Naive B cell (primary cell): Measurements from ENCODE around the gene PRDM15. TPM values are rescaled to one million over a fixed set of nuclear protein-coding genes. Genes with fewer than 3 reads are reported as not detected.

Experiments used
- ATAC-seq, 2 donors: fragments of 150-1000 bp; cut with Tn5 transposase; 2 replicates each; pipeline ENCODE4 v1.10.0; 2021; ENCODE audit warnings: low read depth in 2 of 2, mild to moderate bottlenecking in 2 of 2, moderate library complexity in 2 of 2
- DNase-seq: peaks from one replicate; pipeline ENCODE4 v3.0.0; 2022
- H3K27ac Mint-ChIP-seq, 6 donors: one replicate each; pipeline ENCODE4 v1.8.0; 2020 to 2022; ENCODE audit warnings: mild to moderate bottlenecking in 6 of 6, mixed read lengths in 6 of 6, moderate library complexity in 5 of 6, inconsistent platforms in 2 of 6
- H3K27me3 Mint-ChIP-seq, 3 donors: one replicate each; pipeline ENCODE4 v1.8.0; 2021 to 2022; ENCODE audit warnings: mixed read lengths in 3 of 3, mild to moderate bottlenecking in 1 of 3
- H3K36me3 Mint-ChIP-seq, 2 donors: one replicate each; pipeline ENCODE4 v1.8.0; 2020 to 2022; ENCODE audit warnings: mixed read lengths in 2 of 2, inconsistent platforms in 1 of 2, mild to moderate bottlenecking in 1 of 2
- H3K4me1 Mint-ChIP-seq, 3 donors: one replicate each; pipeline ENCODE4 v1.8.0; 2020 to 2022; ENCODE audit warnings: mixed read lengths in 3 of 3, inconsistent platforms in 1 of 3, mild to moderate bottlenecking in 1 of 3, moderate library complexity in 1 of 3
- H3K4me3 Mint-ChIP-seq, 8 donors: one replicate each; pipeline ENCODE4 v1.8.0; 2020 to 2022; ENCODE audit warnings: mild to moderate bottlenecking in 8 of 8, mixed read lengths in 8 of 8, moderate library complexity in 8 of 8, inconsistent platforms in 2 of 8
- H3K9me3 Mint-ChIP-seq, 7 donors: one replicate each; pipeline ENCODE4 v1.8.0; 2020 to 2022; ENCODE audit warnings: mixed read lengths in 7 of 7, mild to moderate bottlenecking in 5 of 7, inconsistent platforms in 2 of 7, moderate library complexity in 1 of 7
- polyA plus RNA-seq, 6 donors: library from polyadenylated mRNA; unstranded; fragments of 300-500 nt; fragmentation: Illumina TruSeq; gene quantifications; one replicate each; pipeline ENCODE4 v1.2.3, GENCODE V29; 2021; ENCODE audit warnings: low read depth in 6 of 6

PRDM15 gene
- polyA plus RNA-seq, 6 donors from 2014 or later: 0.91 to 3.7 (median 1.4) TPM; not detected in 1

- Mint-ChIP-seq H3K9me3 (no peaks in the 10 kb centered on the region), H3K4me3 (no peak overlapping the region), H3K4me1 (peaks cover 0 to 6% (median 0%) of the 10 kb centered on the region in 3 donors), H3K27ac (no peak overlapping the region), H3K36me3 (peaks cover 18 to 26% of the 10 kb centered on the region in 2 donors), H3K27me3 (no peaks in the 10 kb centered on the region)
- DNase-seq (no peak), ATAC-seq (no peak)
Observed at GRCh38 chr21:41902946-41903345, 23.8 kb upstream of the PRDM15 start.

GRCh38 chr21:41901782-41902181, 22.6 kb upstream of the PRDM15 start:
- Mint-ChIP-seq H3K27ac (no peak overlapping the region), H3K27me3 (no peaks in the 10 kb centered on the region), H3K9me3 (no peaks in the 10 kb centered on the region), H3K4me1 (peaks cover 0 to 6% (median 0%) of the 10 kb centered on the region in 3 donors), H3K4me3 (no peak overlapping the region), H3K36me3 (peaks cover 18 to 26% of the 10 kb centered on the region in 2 donors)
- ATAC-seq (no peak), DNase-seq (no peak)

- H3K4me1 Mint-ChIP-seq: peaks cover 2 to 7% (median 3%) of the 10 kb centered on the region in 3 donors
- no peak for ATAC-seq
- no peaks in the 10 kb centered on the region for H3K27me3 Mint-ChIP-seq
- no peak overlapping the region for H3K27ac Mint-ChIP-seq
- no peaks in the 10 kb centered on the region for H3K9me3 Mint-ChIP-seq
- no peak overlapping the region for H3K4me3 Mint-ChIP-seq
- peaks cover 15 to 25% of the 10 kb centered on the region in 2 donors for H3K36me3 Mint-ChIP-seq
- DNase-seq: no peak
Observed at GRCh38 chr21:41901099-41901498, 22.0 kb upstream of the PRDM15 start.

GRCh38 chr21:41900401-41900800, 21.3 kb upstream of the PRDM15 start:
- H3K27me3 Mint-ChIP-seq: no peaks in the 10 kb centered on the region
- H3K4me3 Mint-ChIP-seq: no peak overlapping the region
- peaks cover 11 to 18% of the 10 kb centered on the region in 2 donors for H3K36me3 Mint-ChIP-seq
- H3K27ac Mint-ChIP-seq: no peak overlapping the region
- no peak for ATAC-seq
- peaks cover 9 to 13% (median 10%) of the 10 kb centered on the region in 3 donors for H3K4me1 Mint-ChIP-seq
- H3K9me3 Mint-ChIP-seq: no peaks in the 10 kb centered on the region
- no peak for DNase-seq

- ATAC-seq: no peak
- peak overlapping the region in 2 of 6 donors; percentile 11 to 68 for H3K27ac Mint-ChIP-seq
- H3K4me3 Mint-ChIP-seq: no peak overlapping the region
- DNase-seq: no peak
- H3K27me3 Mint-ChIP-seq: no peaks in the 10 kb centered on the region
- H3K9me3 Mint-ChIP-seq: no peaks in the 10 kb centered on the region
- peaks cover 13 to 14% (median 13%) of the 10 kb centered on the region in 3 donors for H3K4me1 Mint-ChIP-seq
- H3K36me3 Mint-ChIP-seq: peaks cover 11 to 14% of the 10 kb centered on the region in 2 donors
Observed at GRCh38 chr21:41899426-41900202, 20.5 kb upstream of the PRDM15 start.

- DNase-seq: no peak
- H3K27ac Mint-ChIP-seq: peak overlapping the region in 1 of 6 donors; percentile 65
- H3K4me1 Mint-ChIP-seq: peaks cover 13 to 14% (median 13%) of the 10 kb centered on the region in 3 donors
- ATAC-seq: no peak
- H3K4me3 Mint-ChIP-seq: no peak overlapping the region
- no peaks in the 10 kb centered on the region for H3K9me3 Mint-ChIP-seq
- H3K36me3 Mint-ChIP-seq: peaks cover 11 to 14% of the 10 kb centered on the region in 2 donors
- H3K27me3 Mint-ChIP-seq: no peaks in the 10 kb centered on the region
Observed at GRCh38 chr21:41898998-41899397, 19.9 kb upstream of the PRDM15 start.

- Mint-ChIP-seq H3K36me3 (peaks cover 11 to 14% of the 10 kb centered on the region in 2 donors), H3K27me3 (no peaks in the 10 kb centered on the region), H3K9me3 (no peaks in the 10 kb centered on the region), H3K27ac (no peak overlapping the region), H3K4me1 (peaks cover 13 to 21% (median 13%) of the 10 kb centered on the region in 3 donors), H3K4me3 (no peak overlapping the region)
- DNase-seq (no peak), ATAC-seq (no peak)
Observed at GRCh38 chr21:41897700-41898099, 18.6 kb upstream of the PRDM15 start.

GRCh38 chr21:41897047-41897669, 18.0 kb upstream of the PRDM15 start:
- peak overlapping the region in 2 of 6 donors; percentile 63 to 79 for H3K27ac Mint-ChIP-seq
- H3K4me1 Mint-ChIP-seq: peaks cover 13 to 21% (median 13%) of the 10 kb centered on the region in 3 donors
- no peak for ATAC-seq
- no peaks in the 10 kb centered on the region for H3K27me3 Mint-ChIP-seq
- H3K36me3 Mint-ChIP-seq: peaks cover 11% of the 10 kb centered on the region in 2 donors
- H3K4me3 Mint-ChIP-seq: no peak overlapping the region
- no peaks in the 10 kb centered on the region for H3K9me3 Mint-ChIP-seq
- DNase-seq: no peak

- Mint-ChIP-seq H3K4me3 (peak overlapping the region in 4 of 8 donors; percentile 0 to 36 (median 25)), H3K27me3 (no peaks in the 10 kb centered on the region), H3K4me1 (peaks cover 13 to 21% (median 13%) of the 10 kb centered on the region in 3 donors), H3K27ac (peak overlapping the region in 5 of 6 donors; percentile 5 to 93 (median 66)), H3K36me3 (peaks cover under 1 to 10% of the 10 kb centered on the region in 2 donors), H3K9me3 (no peaks in the 10 kb centered on the region)
- peak; percentile 41 for DNase-seq
- peak; percentile 96 to 99 for ATAC-seq
Observed at GRCh38 chr21:41895643-41896493, 16.7 kb upstream of the PRDM15 start.

GRCh38 chr21:41894922-41895557, 15.9 kb upstream of the PRDM15 start:
- ATAC-seq: no peak
- Mint-ChIP-seq H3K4me1 (peaks cover 13 to 21% (median 13%) of the 10 kb centered on the region in 3 donors), H3K4me3 (peak overlapping the region in 1 of 8 donors; percentile 3), H3K9me3 (no peaks in the 10 kb centered on the region), H3K27ac (peak overlapping the region in 2 of 6 donors; percentile 5 to 30), H3K27me3 (no peaks in the 10 kb centered on the region), H3K36me3 (peaks cover 0 to 6% of the 10 kb centered on the region in 2 donors)
- DNase-seq: no peak

GRCh38 chr21:41894511-41894910, 15.4 kb upstream of the PRDM15 start:
- H3K4me1 Mint-ChIP-seq: peaks cover 12 to 21% (median 13%) of the 10 kb centered on the region in 3 donors
- no peaks in the 10 kb centered on the region for H3K9me3 Mint-ChIP-seq
- H3K4me3 Mint-ChIP-seq: no peak overlapping the region
- H3K27me3 Mint-ChIP-seq: no peaks in the 10 kb centered on the region
- no peak for ATAC-seq
- H3K27ac Mint-ChIP-seq: no peak overlapping the region
- peaks cover 0 to 6% of the 10 kb centered on the region in 2 donors for H3K36me3 Mint-ChIP-seq
- no peak for DNase-seq

- Mint-ChIP-seq H3K27me3 (no peaks in the 10 kb centered on the region), H3K4me1 (peaks cover 7 to 21% (median 13%) of the 10 kb centered on the region in 3 donors), H3K36me3 (no peaks in the 10 kb centered on the region), H3K9me3 (no peaks in the 10 kb centered on the region), H3K27ac (no peak overlapping the region), H3K4me3 (no peak overlapping the region)
- no peak for ATAC-seq
- DNase-seq: no peak
Observed at GRCh38 chr21:41892726-41893125, 13.6 kb upstream of the PRDM15 start.

GRCh38 chr21:41891132-41891531, 12.0 kb upstream of the PRDM15 start:
- no peaks in the 10 kb centered on the region for H3K27me3 Mint-ChIP-seq
- no peak for DNase-seq
- H3K9me3 Mint-ChIP-seq: no peaks in the 10 kb centered on the region
- H3K4me1 Mint-ChIP-seq: peaks cover 6 to 20% (median 11%) of the 10 kb centered on the region in 3 donors
- no peaks in the 10 kb centered on the region for H3K36me3 Mint-ChIP-seq
- H3K4me3 Mint-ChIP-seq: no peak overlapping the region
- no peak overlapping the region for H3K27ac Mint-ChIP-seq
- ATAC-seq: no peak
